Fibroblast of lung (primary cell): Measurements from ENCODE around the gene GIMAP6. TPM values are rescaled to one million over a fixed set of nuclear protein-coding genes. Genes with fewer than 3 reads are reported as not detected.

Source experiments
- DNase-seq, 2 donors: peaks; one replicate each; pipeline versions ENCODE4 v3.0.0 to v3.0.0-alpha.2; 2010; ENCODE audit warnings: low read depth in 2 of 2
- H2AFZ ChIP-seq: 2 replicates; pipeline ENCODE4 v1.5.1; 2012; ENCODE audit warnings: low read length, control low read depth, inconsistent platforms
- H3K27ac ChIP-seq: 2 replicates; pipeline ENCODE4 v1.5.1; 2011; ENCODE audit warnings: low read length, control low read depth; ENCODE audit not compliant: insufficient read depth
- H3K27me3 ChIP-seq: 2 replicates; pipeline ENCODE4 v1.5.1; 2011; ENCODE audit warnings: mild to moderate bottlenecking, low read length; ENCODE audit not compliant: control insufficient read depth, insufficient read depth
- H3K36me3 ChIP-seq: 2 replicates; pipeline ENCODE4 v1.5.1; 2011; ENCODE audit warnings: low read length; ENCODE audit not compliant: control insufficient read depth, insufficient read depth
- H3K4me1 ChIP-seq: 2 replicates; pipeline ENCODE4 v1.5.1; 2011; ENCODE audit warnings: low read length; ENCODE audit not compliant: control insufficient read depth, insufficient read depth; ENCODE audit errors: extremely low read depth
- H3K4me2 ChIP-seq: 2 replicates; pipeline ENCODE4 v1.5.1; 2011; ENCODE audit warnings: low read length, control low read depth; ENCODE audit not compliant: insufficient read depth; ENCODE audit errors: extremely low read depth
- H3K4me3 ChIP-seq, 4 experiments: fragments of 200-600 bp in 1 of 4; sonication (generic) in 1 of 4; replicated peaks in 1 of 4; 2 replicates each; pipeline ENCODE4 v1.5.1; 2011 to 2016; ENCODE audit warnings: low read length in 4 of 4, low read depth in 3 of 4, mild to moderate bottlenecking in 3 of 4, control low read depth in 2 of 4, inconsistent platforms in 1 of 4, mixed read lengths in 1 of 4; ENCODE audit not compliant: insufficient read depth in 1 of 4; ENCODE audit errors: control extremely low read depth in 1 of 4
- H3K79me2 ChIP-seq: 2 replicates; pipeline ENCODE4 v1.5.1; 2012; ENCODE audit warnings: mild to moderate bottlenecking, low read length, inconsistent platforms; ENCODE audit not compliant: control insufficient read depth, insufficient read depth
- H3K9ac ChIP-seq: 2 replicates; pipeline ENCODE4 v1.5.1; 2011; ENCODE audit warnings: mild to moderate bottlenecking, low read length, control low read depth; ENCODE audit not compliant: insufficient read depth
- H3K9me3 ChIP-seq: 2 replicates; pipeline ENCODE4 v1.5.1; 2012; ENCODE audit warnings: low read depth, low read length; ENCODE audit not compliant: control insufficient read depth, insufficient read depth
- H4K20me1 ChIP-seq: 2 replicates; pipeline ENCODE4 v1.5.1; 2011; ENCODE audit warnings: low read length; ENCODE audit not compliant: control insufficient read depth, insufficient read depth; ENCODE audit errors: extremely low read depth
- EZH2 ChIP-seq: IDR thresholded peaks from 2 replicates; pipeline ENCODE4 v1.5.1; 2012; ENCODE audit warnings: low read length, control low read depth, mild to moderate bottlenecking; ENCODE audit errors: missing control alignments
- polyA plus RNA-seq, 2 donors: library from polyadenylated mRNA; depleted of rRNA in 1 of 2; stranded (reverse) in 1 of 2; unstranded in 1 of 2; fragments of >200 nt; gene quantifications; 2 replicates each; pipeline ENCODE4 v1.2.1, GENCODE V29; 2011 to 2012; ENCODE audit warnings: missing spikeins in 1 of 2
- total RNA-seq: library from RNA; depleted of rRNA; stranded (reverse); fragments of >200 nt; gene quantifications from 2 replicates; pipeline ENCODE4 v1.2.1, GENCODE V29; 2014
- TF ChIP-seq, protein P1 (sequence below), 2 donors: IDR thresholded peaks in 1 of 2; conservative IDR thresholded peaks in 1 of 2; 1 replicate in 1 of 2; 2 replicates in 1 of 2; pipeline ENCODE4 v1.5.1; 2011 to 2012; ENCODE audit warnings: low read length in 2 of 2, control low read depth in 1 of 2, inconsistent platforms in 1 of 2, low read depth in 1 of 2, mild to moderate bottlenecking in 1 of 2

Gene GIMAP6
- total and polyA plus RNA-seq, 2 donors (not counting 1 experiment from before 2014, with no cell fraction given) = under 0.01 TPM; not detected in 1

DNA sequence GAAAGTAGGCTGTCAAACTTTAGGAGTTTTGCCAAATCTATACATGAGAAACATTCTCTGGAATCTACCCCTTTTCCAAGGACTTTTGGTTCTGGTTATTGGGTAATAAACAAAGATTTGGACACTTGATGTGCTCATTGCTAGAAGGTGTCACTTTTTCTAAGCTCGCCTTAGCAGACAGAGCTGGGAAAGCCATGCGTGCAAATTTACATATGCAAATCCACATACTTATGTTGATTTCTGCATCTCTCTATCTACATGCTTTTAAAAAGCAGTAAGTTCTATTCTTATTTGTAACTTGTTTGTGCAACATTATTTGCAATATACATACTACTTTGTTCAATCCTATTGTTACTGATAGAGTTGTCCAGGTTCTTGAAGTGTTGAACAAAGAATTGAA, 22.5 kb upstream of the GIMAP6 start:
- Histone ChIP-seq H3K27me3 (no peaks in the 10 kb centered on the region), H3K4me2 (no peak overlapping the region), H3K9me3 (no peaks in the 10 kb centered on the region), H2AFZ (no peak overlapping the region), H3K36me3 (no peaks in the 10 kb centered on the region), H4K20me1 (no peaks in the 10 kb centered on the region), H3K27ac (no peak overlapping the region), H3K9ac (no peak overlapping the region), H3K4me1 (no peaks in the 10 kb centered on the region), H3K79me2 (no peaks in the 10 kb centered on the region), H3K4me3 (no peak overlapping the region)
- TF ChIP-seq, protein P1, sequence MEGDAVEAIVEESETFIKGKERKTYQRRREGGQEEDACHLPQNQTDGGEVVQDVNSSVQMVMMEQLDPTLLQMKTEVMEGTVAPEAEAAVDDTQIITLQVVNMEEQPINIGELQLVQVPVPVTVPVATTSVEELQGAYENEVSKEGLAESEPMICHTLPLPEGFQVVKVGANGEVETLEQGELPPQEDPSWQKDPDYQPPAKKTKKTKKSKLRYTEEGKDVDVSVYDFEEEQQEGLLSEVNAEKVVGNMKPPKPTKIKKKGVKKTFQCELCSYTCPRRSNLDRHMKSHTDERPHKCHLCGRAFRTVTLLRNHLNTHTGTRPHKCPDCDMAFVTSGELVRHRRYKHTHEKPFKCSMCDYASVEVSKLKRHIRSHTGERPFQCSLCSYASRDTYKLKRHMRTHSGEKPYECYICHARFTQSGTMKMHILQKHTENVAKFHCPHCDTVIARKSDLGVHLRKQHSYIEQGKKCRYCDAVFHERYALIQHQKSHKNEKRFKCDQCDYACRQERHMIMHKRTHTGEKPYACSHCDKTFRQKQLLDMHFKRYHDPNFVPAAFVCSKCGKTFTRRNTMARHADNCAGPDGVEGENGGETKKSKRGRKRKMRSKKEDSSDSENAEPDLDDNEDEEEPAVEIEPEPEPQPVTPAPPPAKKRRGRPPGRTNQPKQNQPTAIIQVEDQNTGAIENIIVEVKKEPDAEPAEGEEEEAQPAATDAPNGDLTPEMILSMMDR (conservative IDR thresholded peaks at IDR 0.05 in 1 of 2, IDR thresholded peaks at IDR 0.05 in 1 of 2; ENCODE audit: low read depth in 1 of 2, low read length in 2 of 2) = no peak
- no peak for TF ChIP-seq EZH2
- no peak for DNase-seq

DNA sequence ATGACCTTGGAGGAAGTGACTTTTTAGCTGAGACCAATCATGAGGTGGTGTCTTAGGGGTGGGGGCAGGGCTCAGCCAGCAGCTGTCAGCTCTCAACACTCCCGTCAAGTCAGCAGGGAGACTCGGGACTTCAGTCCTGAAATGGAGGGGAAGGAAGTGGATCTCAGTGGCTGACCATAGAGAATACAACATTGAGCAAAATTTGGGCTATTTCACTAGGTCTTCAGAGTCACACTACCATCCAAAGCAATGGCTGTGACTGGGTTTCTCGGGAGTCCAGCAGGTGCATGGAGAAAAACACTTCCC, 16.8 kb upstream of the GIMAP6 start:
- no peak for DNase-seq
- TF ChIP-seq, protein P1 (conservative IDR thresholded peaks at IDR 0.05 in 1 of 2, IDR thresholded peaks at IDR 0.05 in 1 of 2; ENCODE audit: low read depth in 1 of 2, low read length in 2 of 2) = no peak

DNA sequence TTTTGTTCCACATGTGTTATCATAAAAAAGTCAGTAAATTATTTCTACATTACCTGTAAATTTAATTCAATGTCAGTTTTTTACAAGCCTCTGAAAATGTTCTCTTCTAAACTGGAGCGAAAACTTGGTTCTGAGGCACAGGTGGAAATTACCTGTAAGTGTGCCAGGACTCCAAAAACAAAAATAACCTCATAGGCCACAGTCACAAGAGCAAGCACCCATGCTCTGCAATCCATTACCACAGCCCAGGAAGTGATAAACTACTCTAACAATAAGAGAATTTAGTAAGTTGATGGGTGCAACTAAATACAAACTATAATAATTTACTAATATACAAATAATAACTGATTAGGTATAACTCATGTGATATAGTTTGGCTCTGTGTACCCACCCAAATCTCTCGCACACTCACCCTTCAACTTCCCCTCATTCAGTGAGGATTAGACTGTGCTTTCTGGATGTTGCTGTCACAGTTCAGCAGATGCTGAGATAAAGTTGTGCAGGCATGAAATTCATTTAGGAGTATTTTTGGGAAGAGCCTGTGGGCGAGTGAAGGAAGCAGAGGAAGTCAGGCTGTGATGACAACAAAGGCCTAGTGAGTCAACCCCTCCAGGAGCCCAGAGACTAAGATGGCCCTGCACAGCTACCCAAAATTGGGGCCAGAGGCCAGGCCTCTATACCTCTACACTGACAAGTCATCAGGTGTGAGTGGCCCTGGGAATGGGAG, 16.3 kb upstream of the GIMAP6 start:
- no peaks in the 10 kb centered on the region for H3K79me2 ChIP-seq
- TF ChIP-seq EZH2 = no peak
- TF ChIP-seq, protein P1 (conservative IDR thresholded peaks at IDR 0.05 in 1 of 2, IDR thresholded peaks at IDR 0.05 in 1 of 2; ENCODE audit: low read depth in 1 of 2, low read length in 2 of 2) = no peak

More for the DNA sequence above, 16.8 kb upstream of the GIMAP6 start:
- Histone ChIP-seq H3K9ac (no peak overlapping the region), H3K9me3 (no peaks in the 10 kb centered on the region), H3K79me2 (no peaks in the 10 kb centered on the region), H3K4me1 (no peaks in the 10 kb centered on the region), H3K4me2 (no peak overlapping the region), H2AFZ (no peak overlapping the region), H3K36me3 (no peaks in the 10 kb centered on the region), H3K27ac (no peak overlapping the region), H4K20me1 (no peaks in the 10 kb centered on the region), H3K27me3 (no peaks in the 10 kb centered on the region), H3K4me3 (no peak overlapping the region)

More for the DNA sequence above, 16.3 kb upstream of the GIMAP6 start:
- Histone ChIP-seq H3K27ac (no peak overlapping the region), H3K9me3 (no peaks in the 10 kb centered on the region), H3K4me3 (no peak overlapping the region), H3K27me3 (no peaks in the 10 kb centered on the region), H3K36me3 (no peaks in the 10 kb centered on the region), H3K4me1 (no peaks in the 10 kb centered on the region), H3K4me2 (no peak overlapping the region), H2AFZ (no peak overlapping the region), H4K20me1 (no peaks in the 10 kb centered on the region), H3K9ac (no peak overlapping the region)
- DNase-seq = no peak
